ENCODE results near the gene C12orf56. TPM values are rescaled to one million over a fixed set of nuclear protein-coding genes. Genes with fewer than 3 reads are reported as not detected.

Gene C12orf56
- total and polyA plus RNA-seq, 2 donors (not counting 3 experiments of a cell fraction or from before 2014, with no cell fraction given), result 0.06 TPM; not detected in 1

- H3K4me2 ChIP-seq (ENCODE audit: insufficient read depth, low read length), result no peak overlapping the region
- no peaks in the 10 kb centered on the region for H3K36me3 ChIP-seq (ENCODE audit: control insufficient read depth in 2 of 2, extremely low read depth in 1 of 2, insufficient read depth in 2 of 2, low read length in 2 of 2)
- H3K27ac ChIP-seq (ENCODE audit: insufficient read depth, low read depth, low read length), result no peak overlapping the region
- ChIA-PET CTCF (no interaction called here), POLR2A (no interaction called here)
- no peaks in the 10 kb centered on the region for H4K20me1 ChIP-seq (replicated peaks; ENCODE audit: control insufficient read depth, extremely low read depth, insufficient read depth, low read length)
- dilution Hi-C loops (cut with MboI; ENCODE audit: extremely low pct_ligation_motif_present, low sequenced_read_pairs), result no loop called here
- no peaks in the 10 kb centered on the region for H3K79me2 ChIP-seq (ENCODE audit: control insufficient read depth, insufficient read depth, low read length)
- H3K9me1 ChIP-seq (replicated peaks; ENCODE audit: control insufficient read depth, extremely low read depth, insufficient read depth, low read length), result no peaks in the 10 kb centered on the region
- no peaks in the 10 kb centered on the region for H3K27me3 ChIP-seq (ENCODE audit: control insufficient read depth in 2 of 2, insufficient read depth in 2 of 2, low read length in 2 of 2)
- no peak overlapping the region for H3K9ac ChIP-seq (replicated peaks; ENCODE audit: extremely low read depth, insufficient read depth, low read length)
- no peak overlapping the region for H3K4me3 ChIP-seq (replicated peaks in 1 of 3; ENCODE audit: insufficient read depth in 1 of 3, low read depth in 1 of 3, low read length in 3 of 3)
- H3K9me3 ChIP-seq (replicated peaks; ENCODE audit: control insufficient read depth, insufficient read depth, low read length), result no peaks in the 10 kb centered on the region
- no TSS peak for BruUV-seq (replicated peaks)
- no peaks in the 10 kb centered on the region for H3K4me1 ChIP-seq (ENCODE audit: control insufficient read depth, extremely low read depth, insufficient read depth, low read length)
- no peak for TF ChIP-seq MYC (IDR thresholded peaks at IDR 0.05; ENCODE audit: low read depth, low read length)
- TF ChIP-seq GATA2 (IDR thresholded peaks at IDR 0.05; ENCODE audit: insufficient read depth, insufficient read length, low read depth, low read length), result no peak
- no peak for TF ChIP-seq POLR2A (IDR thresholded peaks at IDR 0.05; ENCODE audit: low read depth, low read length)
- no peak for TF ChIP-seq CTCF (IDR thresholded peaks at IDR 0.05; ENCODE audit: extremely low read depth in 1 of 2, insufficient read depth in 1 of 2, low read depth in 1 of 2, low read length in 2 of 2)
- TF ChIP-seq FOS (IDR thresholded peaks at IDR 0.05; ENCODE audit: borderline replicate concordance, insufficient read depth, low read length), result no peak
- no peak for TF ChIP-seq JUN (IDR thresholded peaks at IDR 0.05; ENCODE audit: borderline replicate concordance, insufficient read depth, insufficient read length, low read depth)
- no peak for TF ChIP-seq EZH2 (IDR thresholded peaks at IDR 0.05; ENCODE audit: borderline replicate concordance, low read depth, low read length, severe bottlenecking)
- FAIRE-seq, result no peak
- no peak overlapping the region for H2AFZ ChIP-seq (ENCODE audit: low read depth, low read length)
- no peak for DNase-seq (ENCODE audit: low read depth, low spot score)
- intact Hi-C loops (cut with micrococcal nuclease), result no loop called here
Observed at GRCh38 chr12:64383675-64384074, 6.9 kb downstream of the C12orf56 start.
